NOMO-1 treated with DMSO at 0.1 percent for 48 hours (cell line): ENCODE measurements around the gene MSI1.

Experiments used
- DNase-seq: peaks from one replicate; lab custom pipeline; 2025; ENCODE audit not compliant: unreplicated experiment; lab: John Stamatoyannopoulos, UW

Gene MSI1

DNA sequence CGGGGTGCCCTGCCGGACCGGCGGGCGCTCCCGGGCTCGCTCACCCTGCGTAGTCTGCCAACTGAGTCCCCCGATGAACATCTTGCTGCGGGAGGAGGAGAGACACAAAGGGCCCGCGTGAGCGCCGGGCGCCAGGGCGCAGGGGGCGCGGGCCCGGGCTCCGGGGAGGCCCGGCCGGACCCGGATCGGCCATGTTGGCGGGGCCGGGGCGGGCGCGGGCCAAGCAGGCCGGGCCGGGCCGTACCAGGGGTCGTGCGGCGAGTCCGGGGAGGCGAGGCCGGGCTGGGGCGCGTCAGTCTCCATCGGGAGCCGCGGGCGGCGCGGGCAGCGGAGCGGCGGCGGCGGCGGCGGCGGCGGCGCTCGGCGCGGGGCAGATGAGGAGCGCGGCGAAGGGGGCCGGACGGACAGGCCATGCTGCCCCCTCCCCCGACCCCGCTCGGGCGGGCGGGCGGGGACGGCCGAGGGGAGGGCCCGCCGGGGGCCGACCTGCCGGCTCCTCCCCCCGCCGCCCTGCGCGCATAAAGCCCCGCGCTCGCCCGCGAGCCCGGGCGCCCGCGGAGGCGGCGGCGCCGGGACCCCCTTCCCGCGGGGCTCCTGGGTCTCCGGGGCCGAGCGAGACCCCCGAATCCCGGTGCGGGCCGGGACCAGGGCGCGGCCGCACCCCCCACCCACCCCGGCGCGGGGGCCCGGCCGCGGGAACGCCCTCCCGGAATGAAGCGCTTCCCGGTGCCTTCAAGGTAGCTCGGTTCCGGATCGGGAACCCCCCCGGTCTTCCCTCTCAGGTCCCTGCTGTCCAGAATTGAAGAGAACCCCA is at the start of gene MSI1:
MSI1 (minus strand) TSS at position 376 of the 814 bp plus-strand sequence; CDS start at position 303, 73 bp downstream.
- DNase-seq, result no peak

DNA sequence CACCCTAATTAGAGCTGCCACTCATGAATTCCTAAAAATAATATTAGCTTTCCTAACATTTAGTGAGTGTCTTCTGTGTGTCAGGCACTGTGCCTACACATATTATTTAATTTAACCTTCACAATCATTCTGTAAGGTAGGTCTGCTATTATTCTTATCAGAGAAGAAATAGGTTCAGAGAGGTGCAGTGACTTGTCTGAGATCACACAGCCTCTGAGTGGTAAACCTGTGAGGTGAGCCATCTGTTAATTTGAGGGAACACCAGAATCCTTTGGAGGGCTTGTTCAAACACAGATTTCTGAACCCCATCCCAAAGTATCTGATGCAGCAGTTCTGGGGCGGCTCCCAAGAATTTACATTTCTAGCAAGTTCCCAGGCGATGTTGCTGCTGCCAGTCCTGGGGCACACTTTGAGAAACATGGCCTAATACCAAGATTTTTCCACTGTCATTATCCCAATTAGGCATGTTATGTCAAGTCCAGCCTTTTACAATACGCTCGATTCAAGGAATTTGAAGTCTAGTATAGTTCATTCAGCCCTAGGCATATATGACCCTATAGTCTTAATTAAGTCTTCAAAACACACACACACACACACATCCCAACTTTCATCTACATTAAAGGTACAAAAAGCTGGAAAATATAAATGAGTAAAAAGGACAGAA is 49.1 kb upstream of the MSI1 start:
- no peak for DNase-seq

DNA sequence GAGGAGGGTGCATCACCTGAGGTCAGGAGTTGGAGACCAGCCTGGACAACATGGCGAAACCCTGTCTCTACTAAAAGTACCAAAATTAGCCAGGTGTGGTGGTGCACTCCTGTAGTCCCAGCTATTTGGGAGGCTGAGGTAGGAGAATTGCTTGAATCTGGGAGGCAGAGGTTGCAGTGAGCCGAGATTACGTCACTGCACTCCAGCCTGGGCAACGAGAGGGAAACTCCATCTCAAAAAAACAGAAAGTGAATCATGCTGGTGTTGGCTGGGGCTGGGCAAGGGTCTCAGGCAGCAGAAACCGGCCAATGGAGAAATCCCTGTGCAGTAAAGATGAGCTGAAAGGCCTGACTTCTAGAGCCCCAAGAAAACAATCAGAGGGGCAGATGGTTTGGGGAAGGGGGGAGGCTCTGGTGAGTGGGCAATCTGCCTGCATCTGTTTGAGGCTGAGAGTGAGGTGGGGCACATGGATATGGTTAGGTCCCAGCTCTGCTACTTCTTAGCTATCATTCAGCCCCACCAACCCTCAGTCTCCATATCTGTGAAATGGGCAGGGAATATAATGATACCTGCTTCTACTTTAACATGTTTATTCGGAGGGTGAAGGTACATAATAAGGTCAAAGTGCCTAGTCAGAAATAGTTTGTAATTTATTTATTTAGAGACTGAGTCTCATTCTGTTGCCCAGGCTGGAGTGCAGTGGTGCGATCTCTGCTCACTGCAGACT is 47.7 kb upstream of the MSI1 start:
- no peak for DNase-seq

DNA sequence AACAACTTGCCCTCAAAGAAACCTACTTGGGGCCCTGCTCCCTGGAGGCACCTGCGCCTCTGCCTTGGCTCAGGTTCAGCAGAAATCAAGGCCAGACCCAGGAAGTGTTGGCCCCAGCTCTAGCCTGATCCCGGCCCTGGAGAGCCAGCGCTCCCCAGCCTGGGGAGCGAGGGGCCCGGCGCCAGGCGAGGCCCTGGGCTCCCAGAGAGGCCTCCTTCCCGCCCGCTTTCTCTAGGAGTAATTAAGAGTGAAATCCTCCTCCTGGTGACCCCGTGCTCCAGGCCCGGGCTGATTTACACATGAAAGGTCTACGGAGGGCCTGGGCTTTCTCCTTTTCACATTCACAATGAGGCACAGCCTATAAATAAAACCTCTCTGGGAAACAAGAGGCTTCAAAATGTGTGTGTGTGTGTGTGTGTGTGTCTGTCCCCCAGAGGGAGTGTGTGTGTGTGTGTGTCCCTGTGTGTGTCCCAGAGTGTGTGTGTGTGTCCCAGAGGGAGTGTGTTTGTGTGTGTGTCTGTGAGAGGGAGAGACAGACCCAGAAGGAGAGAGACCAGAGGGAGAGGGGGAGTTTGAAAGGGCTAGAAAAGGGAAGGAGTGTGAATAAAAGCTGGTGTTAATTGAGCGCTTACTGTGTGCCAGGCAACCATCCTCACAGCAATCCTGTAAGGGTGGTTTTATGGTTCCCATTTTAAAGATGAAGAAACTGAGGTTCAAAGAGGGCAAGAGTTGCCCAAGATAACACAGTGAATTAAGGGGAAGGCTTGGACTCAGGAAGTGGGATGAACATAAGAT is 45.1 kb upstream of the MSI1 start:
- DNase-seq, result no peak

DNA sequence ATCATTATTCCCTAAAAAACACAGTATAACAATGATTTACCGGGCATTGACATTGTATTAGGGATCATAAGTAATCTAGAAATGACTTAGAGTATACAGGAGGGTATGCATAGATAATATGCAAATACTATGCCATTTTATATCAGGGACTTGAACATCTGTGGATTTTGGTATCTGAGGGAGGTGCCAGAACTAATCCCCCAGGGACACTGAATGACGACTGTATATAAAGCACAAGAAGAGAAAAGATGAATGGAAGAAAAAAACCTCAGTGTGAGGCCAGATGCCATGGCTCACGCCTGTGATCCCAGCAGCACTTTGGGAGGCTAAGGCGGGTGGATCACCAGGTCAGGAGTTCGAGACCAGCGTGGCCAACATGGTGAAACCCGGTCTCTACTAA is 43.5 kb upstream of the MSI1 start:
- no peak for DNase-seq

DNA sequence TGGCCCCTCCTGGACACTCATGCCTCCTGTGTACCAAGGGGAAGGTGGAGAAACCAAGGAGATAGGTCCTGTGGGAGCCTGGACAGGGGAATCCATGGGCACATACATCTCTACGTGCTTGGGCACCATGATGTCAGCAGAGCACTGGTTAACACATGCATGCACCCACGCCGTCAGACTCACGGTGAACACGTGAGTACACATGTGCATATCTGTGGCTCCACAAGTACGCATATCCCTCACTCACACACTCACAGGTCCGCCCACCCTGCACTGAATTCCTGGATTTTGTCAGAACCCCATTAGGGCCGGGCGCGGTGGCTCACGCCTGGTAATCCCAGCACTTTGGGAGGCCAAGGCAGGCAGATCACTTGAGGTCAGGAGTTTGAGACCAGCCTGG is 39.8 kb upstream of the MSI1 start:
- no peak for DNase-seq

DNA sequence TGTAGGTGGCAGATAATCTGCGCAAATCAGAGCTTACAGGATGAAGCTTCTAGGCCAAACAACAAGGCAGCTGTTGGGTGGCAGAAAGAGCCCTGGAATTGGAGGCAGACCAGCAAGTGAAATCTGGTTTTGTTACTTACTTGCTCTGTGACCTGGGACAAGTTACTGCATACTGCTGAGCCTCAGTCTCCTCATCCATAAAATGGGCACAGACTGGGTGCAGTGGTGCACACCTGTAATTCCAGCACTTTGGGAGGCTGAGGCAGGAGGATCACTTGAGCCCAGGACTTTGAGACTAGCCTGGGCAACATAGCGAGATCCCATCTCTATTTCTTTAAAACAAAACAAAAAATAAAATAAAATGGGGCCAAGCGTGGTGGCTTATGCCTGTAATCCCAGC is 37.6 kb upstream of the MSI1 start:
- no peak for DNase-seq

DNA sequence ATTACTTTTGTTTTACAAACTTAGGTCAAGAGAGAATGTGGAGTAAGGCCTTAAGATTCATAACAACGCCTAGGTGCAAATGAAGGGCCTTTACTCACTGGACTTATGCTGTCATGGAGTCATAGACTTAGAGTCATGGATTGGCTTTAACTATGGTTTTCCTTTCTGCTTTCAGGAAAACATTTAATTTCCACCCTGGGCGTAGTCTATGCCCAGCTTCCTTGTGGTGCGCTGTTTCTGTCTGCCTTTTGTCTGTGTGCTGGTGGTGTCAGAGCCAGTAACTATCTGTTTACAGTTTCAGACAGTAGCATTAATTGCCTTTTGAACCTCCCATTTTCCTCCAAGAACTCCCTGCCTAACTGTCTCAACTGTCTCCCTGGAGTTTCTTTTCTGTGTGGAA is 37.1 kb upstream of the MSI1 start:
- no peak for DNase-seq

DNA sequence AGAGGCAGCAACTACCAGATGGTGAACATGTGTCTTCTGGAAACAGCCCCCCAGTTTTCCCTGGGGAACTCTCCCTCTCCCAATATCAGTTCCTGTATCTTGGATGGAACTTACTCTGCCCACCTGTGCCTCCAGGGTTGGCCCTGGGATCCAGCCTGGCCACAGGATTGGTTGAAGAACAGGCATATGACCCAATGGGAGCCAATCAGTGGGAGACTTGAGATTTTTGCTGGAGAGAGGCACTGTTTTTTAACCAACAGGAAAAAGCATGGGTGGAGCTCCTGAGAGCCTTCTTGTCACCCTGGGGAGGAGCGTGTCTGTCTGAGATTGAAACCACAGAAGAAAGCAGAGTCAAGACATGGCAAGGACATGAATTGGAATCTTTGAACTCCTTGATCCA is 35.3 kb upstream of the MSI1 start:
- DNase-seq, result no peak

DNA sequence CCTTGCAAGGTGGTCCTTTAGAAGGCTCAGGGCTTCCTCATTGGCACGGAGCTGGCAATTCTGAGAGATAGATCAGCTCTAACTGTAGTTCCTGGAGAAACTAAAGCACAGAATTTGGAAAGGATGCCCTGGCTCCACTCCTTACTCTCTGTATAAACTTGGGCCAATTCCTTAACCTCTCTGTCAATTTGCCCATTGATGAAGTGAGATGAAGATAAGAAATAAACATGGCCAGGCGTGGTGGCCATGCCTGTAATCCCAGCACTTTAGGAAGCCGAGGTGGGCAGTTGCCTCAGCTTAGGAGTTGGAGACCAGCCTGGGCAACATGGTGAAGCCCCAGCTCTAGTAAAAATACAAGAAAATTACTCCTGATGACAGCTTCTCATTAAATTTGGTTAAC is 34.9 kb upstream of the MSI1 start:
- DNase-seq, result no peak

DNA sequence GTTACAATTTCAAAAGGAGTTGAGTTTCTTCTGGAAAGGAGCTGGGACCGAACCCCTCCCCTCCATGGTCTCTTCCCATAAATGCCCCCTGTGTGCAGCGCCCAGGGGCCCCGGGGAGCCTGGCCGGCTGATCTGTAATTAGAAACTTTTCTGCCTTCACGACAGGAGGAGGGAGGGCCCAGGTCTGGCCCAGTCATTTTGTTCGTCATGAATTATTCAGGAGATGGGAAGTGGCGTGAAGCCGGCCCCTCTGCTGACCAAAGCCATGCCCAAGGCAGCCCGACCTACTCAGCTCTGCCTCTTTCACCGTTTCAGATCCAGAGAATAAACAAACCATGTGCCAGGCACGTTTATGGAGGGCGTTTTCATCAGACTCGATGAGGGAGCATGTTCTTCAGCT is 33.3 kb upstream of the MSI1 start:
- DNase-seq, result no peak

DNA sequence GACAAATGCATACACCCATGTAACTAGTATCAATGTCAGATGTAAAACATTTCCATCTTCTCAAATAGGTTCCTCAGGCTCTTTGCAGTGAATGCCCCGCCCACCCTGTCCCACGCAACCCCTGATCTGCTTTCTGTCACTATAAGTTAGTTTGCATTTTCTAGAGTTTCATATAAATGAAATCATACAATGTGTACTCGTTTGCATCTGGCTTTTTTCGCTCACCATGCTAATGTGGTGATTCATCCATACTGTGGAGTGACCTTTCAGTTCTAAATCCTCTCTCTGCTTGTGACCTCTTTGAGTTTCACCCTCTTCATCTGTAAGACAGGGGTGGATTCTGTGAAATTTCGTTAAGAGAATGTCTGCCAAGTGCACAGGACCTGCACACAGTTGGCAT is 30.6 kb upstream of the MSI1 start:
- no peak for DNase-seq

DNA sequence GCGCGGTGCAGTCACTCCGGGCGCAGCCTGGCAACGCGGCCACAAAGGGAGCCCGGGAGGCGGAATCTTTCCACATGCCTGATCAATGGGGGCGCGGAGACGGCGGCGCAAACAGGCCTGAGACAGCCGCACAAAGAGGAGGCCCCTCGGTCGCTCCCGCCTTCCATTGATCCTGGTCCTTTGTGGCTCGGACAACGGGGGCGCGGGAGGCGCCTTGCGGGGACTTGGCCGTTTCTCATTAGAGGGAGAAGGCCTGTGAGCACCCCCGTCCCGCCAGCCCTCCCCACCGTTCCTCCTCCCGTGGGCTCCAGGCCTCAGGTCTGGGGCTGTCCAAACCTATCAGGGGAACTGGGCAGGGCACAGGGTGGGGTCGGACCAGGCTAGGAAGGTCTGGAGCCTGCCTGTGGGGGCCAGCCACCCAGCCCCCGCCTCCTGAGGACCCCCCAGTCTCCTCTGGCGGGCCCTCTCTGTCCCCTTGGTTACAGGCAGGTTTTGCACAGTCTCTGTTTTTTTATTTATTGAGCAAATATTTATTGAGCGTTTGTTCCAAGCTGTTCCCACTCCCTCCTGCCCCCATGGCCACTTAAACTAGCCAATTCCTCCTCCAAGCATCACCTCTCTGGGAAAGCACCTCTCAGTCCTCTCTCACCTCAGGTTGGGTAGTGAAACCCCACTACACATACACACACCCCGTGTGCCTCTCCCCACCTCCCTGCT is 29.0 kb upstream of the MSI1 start:
- no peak for DNase-seq

DNA sequence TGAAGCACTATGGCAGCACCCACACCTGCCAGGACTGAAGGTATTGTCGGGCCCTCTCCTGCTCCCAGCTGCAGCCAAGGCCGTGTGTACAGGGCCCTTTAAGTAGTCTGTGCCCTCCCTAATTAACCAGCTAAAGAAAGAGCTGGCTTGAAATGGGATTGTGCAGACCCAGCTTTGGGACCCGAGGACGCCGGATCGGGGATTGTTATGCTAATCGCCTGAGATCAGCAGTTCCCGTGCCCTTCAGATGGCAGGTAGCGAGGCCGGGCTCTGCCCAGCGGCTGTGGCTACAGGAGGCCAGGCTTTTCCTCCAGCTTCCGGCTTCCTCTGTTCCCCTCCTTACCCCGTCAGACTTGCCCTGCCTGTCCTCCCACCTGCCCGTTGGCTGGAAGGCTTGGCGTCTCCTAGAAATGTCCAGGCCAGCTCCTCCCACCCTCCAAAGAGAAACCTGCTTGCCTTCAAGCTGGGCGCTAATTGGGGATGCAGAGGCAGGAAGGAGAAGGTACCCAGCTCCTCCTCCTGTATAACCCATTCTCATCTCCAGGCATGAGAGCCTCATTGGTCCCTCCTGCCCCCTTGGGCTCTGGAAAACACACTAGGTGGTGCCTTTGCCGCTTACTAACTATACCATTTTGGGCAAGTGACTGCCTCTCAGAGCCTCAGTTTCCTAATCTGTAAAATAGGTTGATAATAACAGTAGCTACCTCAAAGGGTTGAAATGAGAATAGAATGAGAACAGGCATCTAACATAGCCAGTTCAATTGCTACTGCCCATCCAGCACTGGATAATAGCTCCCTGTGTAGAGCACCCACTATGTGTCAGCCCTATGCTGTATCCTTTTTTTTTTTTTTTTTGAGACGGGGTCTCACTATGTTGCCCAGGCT is 25.8 kb upstream of the MSI1 start:
- no peak for DNase-seq

DNA sequence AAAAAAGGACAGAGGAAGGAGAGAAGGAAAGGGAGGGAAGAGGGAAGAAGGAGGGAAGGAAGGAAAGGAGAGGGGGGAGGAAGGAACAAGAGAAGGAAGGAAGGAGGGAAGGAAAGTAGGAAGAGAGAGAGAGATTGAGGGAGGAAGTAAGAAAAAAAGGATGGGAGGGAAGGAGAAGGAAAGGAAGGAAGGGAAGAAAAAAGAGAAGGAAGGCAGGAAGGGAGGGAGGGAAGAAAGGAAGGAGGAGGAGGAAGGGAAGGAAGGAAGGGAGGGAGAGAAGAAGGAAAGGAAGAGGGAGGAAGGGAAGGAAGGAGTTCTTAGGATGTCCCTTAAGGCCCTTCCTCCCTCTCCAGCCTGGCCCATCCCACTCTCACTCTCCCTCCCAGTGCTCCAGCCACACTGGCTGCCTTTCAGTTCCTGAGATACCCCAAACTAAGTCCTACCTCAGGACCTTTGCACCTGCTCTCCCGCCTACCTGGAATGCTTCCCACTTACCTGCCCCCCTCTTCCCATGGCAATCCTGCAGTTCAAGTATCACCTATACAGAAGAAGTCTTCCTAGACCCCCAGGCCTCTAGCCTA is 21.7 kb upstream of the MSI1 start:
- no peak for DNase-seq

DNA sequence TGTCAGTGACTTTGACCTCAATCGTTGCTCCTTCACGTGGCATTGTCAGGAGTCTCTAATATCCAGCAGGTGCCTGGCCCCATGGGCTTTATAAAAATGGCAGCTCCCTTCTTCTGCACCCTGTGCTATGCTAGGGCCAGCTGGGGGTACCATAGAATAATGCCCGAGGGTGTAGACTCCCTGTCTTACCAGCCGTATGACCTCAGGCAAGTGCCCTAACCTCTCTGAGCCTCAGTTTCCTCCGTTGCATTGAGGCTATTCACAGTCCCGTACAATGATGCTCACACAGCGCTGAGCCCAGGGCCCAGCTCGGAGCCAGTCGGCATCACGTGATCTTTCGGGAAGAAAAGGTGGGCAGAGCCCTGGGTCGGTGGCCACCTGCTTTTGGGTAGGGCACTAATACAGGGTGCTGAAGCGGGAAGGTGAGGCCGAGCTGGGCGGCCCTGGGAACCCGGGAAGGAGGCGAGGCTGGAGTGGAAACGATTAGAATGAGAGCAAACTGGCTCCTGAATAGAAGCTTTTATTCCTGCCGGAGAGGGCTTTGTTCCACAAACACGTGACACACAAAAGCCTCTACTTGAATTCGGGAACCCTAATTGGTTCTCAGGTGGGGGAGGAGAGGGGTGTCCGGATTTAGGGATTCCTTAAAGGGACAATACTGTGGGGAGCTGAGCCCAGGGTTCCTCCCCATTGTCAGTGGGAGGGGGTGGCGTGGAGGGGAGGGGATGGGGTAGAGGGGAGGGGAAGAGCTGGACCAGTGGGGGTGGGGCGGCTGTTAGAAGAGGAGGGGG is 19.9 kb upstream of the MSI1 start:
- DNase-seq, result no peak

DNA sequence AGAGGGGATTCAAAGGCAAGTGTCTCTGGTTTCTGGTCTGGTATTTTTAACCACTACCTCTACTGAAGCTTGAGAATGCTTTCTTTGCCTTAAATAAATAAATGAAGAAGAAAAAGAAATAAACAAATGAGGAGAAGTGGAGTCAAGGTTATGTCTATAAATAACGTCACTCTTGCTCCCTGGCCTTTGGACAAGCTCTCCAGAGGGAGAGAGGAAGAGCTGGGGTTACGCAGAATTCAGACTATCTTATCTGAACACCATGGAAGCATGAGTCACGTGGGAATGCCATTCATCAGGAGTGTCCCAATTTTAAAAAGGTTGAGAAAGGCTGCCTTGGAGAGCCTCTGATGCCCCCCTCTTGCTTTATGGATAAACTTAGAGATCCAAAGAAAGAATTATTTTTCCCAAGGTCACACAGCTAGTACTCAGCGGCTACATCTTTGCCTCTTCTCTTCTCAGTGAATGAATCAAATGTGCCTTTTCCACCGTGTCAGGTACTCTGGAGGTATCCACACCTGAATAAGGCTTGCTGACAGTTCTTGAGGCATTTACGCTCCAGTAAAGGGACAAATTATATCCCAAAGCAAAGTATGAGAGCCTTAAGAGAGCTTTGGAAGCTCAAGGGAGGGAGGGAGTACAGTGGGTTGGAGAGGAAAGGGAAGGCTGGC is 12.9 kb upstream of the MSI1 start:
- no peak for DNase-seq

DNA sequence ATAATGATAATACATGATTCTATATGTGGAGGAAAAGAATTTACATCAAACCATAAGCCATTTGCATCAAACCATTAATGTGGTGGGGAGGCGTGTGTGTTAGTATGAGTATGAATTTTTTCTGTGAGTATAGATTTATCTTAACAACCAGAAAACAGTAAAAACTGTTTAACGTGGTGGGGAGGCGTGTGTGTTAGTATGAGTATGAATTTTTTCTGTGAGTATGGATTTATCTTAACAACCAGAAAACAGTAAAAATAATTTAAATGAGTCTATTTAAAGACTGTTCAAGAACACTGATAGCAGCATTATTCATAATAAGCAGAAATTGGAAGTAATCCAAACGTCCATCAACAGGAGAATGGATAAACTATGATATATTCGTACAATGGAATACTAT is 9.1 kb upstream of the MSI1 start:
- DNase-seq, result no peak
